Left ventricle myocardium inferior (tissue), 1 donor: ENCODE results near the gene CPEB4. TPM values are rescaled to one million over a fixed set of nuclear protein-coding genes. Genes with fewer than 3 reads are reported as not detected.

ENCODE experiments used
- DNase-seq: peaks from one replicate; pipeline ENCODE4 v3.0.0-alpha.2; 2020
- H3K27ac ChIP-seq: fragments of 200-600 bp; replicated peaks from 2 replicates; pipeline ENCODE4 v1.8.0; 2021
- H3K27me3 ChIP-seq: fragments of 200-600 bp; 2 replicates; pipeline ENCODE4 v1.8.0; 2021; ENCODE audit warnings: low read depth
- H3K36me3 ChIP-seq: fragments of 200-600 bp; 2 replicates; pipeline ENCODE4 v1.8.0; 2021
- H3K4me1 ChIP-seq: fragments of 200-600 bp; 2 replicates; pipeline ENCODE4 v1.8.0; 2021
- H3K4me3 ChIP-seq: fragments of 200-600 bp; 2 replicates; pipeline ENCODE4 v1.8.0; 2021; ENCODE audit warnings: mild to moderate bottlenecking, moderate library complexity
- H3K9me3 ChIP-seq: fragments of 200-600 bp; replicated peaks from 2 replicates; pipeline ENCODE4 v1.8.0; 2021
- CTCF ChIP-seq: fragments of 200-600 bp; IDR thresholded peaks from 2 replicates; pipeline ENCODE4 v1.8.0; 2021; ENCODE audit warnings: antibody characterized with exemption, mild to moderate bottlenecking, borderline replicate concordance
- intact Hi-C: fragments of 100-400 bp; cut with micrococcal nuclease; formaldehyde crosslinking; loops from one replicate; pipeline ENCODE4 v1.11.0; 2022
- total RNA-seq: library from RNA; stranded (reverse); fragmentation: NEBNext Ultra II Directional; extraction: Animal tissue kit (Norgen Biotek cat#: 25700); gene quantifications from one replicate; pipeline ENCODE4 v1.2.1, GENCODE V29; 2021
- donor health status: DM: no; HTN: yes; CAD: no; lungs with severe emphysema.

Gene CPEB4
- total RNA-seq, 1 donor from 2014 or later, result 136 TPM

GRCh38 chr5:173863359-173863758, 24.8 kb upstream of the CPEB4 start:
- TF ChIP-seq CTCF, result no peak
- DNase-seq, result no peak
- H3K4me1 ChIP-seq, result peaks cover 35% of the 10 kb centered on the region
- intact Hi-C loops, result no loop called here
- H3K27me3 ChIP-seq, result no peaks in the 10 kb centered on the region
- no peak overlapping the region for H3K4me3 ChIP-seq
- no peaks in the 10 kb centered on the region for H3K9me3 ChIP-seq
- no peaks in the 10 kb centered on the region for H3K36me3 ChIP-seq
- no peak overlapping the region for H3K27ac ChIP-seq

GRCh38 chr5:173864126-173865050, 23.8 kb upstream of the CPEB4 start:
- TF ChIP-seq CTCF, result no peak
- Histone ChIP-seq H3K36me3 (no peaks in the 10 kb centered on the region), H3K4me3 (no peak overlapping the region), H3K27me3 (no peaks in the 10 kb centered on the region), H3K27ac (peak overlapping the region; percentile 27), H3K9me3 (no peaks in the 10 kb centered on the region), H3K4me1 (peaks cover 31% of the 10 kb centered on the region)
- intact Hi-C loops, result no loop called here
- DNase-seq, result peak; percentile 28

GRCh38 chr5:173866243-173866857, 21.8 kb upstream of the CPEB4 start:
- peak overlapping the region; percentile 56 for H3K27ac ChIP-seq

GRCh38 chr5:173866858-173867679, 21.1 kb upstream of the CPEB4 start:
- Histone ChIP-seq H3K36me3 (no peaks in the 10 kb centered on the region), H3K9me3 (no peaks in the 10 kb centered on the region), H3K4me3 (no peak overlapping the region), H3K4me1 (peaks cover 19% of the 10 kb centered on the region), H3K27ac (peak overlapping the region; percentile 56), H3K27me3 (no peaks in the 10 kb centered on the region)
- no peak for TF ChIP-seq CTCF
- no peak for DNase-seq
- intact Hi-C loops, result no loop called here

More at GRCh38 chr5:173866243-173866857, 21.8 kb upstream of the CPEB4 start:
- DNase-seq, result peak; percentile 28
- H3K36me3 ChIP-seq, result no peaks in the 10 kb centered on the region
- H3K9me3 ChIP-seq, result no peaks in the 10 kb centered on the region
- H3K4me3 ChIP-seq, result no peak overlapping the region
- H3K4me1 ChIP-seq, result peaks cover 14% of the 10 kb centered on the region
- intact Hi-C loops, result no loop called here
- H3K27me3 ChIP-seq, result no peaks in the 10 kb centered on the region
- TF ChIP-seq CTCF, result no peak
